GM12878 (cell line): Measurements from ENCODE around the gene COTL1. TPM values are rescaled to one million over a fixed set of nuclear protein-coding genes. Genes with fewer than 3 reads are reported as not detected.

Experiments
- ASH2L ChIP-seq: fragments of 300-600, 200-600 bp; sonication (generic); IDR thresholded peaks from 2 replicates; pipeline ENCODE4 v1.6.1; 2017; ENCODE audit warnings: low read depth, mild to moderate bottlenecking, borderline replicate concordance
- ATF3 ChIP-seq: IDR thresholded peaks from 2 replicates; pipeline ENCODE4 v1.6.1; 2011; ENCODE audit warnings: low read depth, mild to moderate bottlenecking, low read length, moderate library complexity, borderline replicate concordance; ENCODE audit errors: extremely low read depth
- ATF7 ChIP-seq: fragments of 450-650 bp; IDR thresholded peaks from 2 replicates; pipeline ENCODE4 v1.6.1; 2016; ENCODE audit warnings: low read depth, mild to moderate bottlenecking
- DPF2 ChIP-seq: fragments of 450-650 bp; IDR thresholded peaks from 2 replicates; pipeline ENCODE4 v1.6.1; 2017; ENCODE audit warnings: mild to moderate bottlenecking
- EGR1 ChIP-seq, 2 experiments: IDR thresholded peaks; 1 replicate in 1 of 2; 2 replicates in 1 of 2; pipeline ENCODE4 v1.6.1; 2011 to 2012; ENCODE audit warnings: low read depth in 2 of 2, low read length in 2 of 2, borderline replicate concordance in 1 of 2, mild to moderate bottlenecking in 1 of 2, moderate library complexity in 1 of 2
- ESRRA ChIP-seq: IDR thresholded peaks from 2 replicates; pipeline ENCODE4 v1.6.1; 2012; ENCODE audit warnings: mild to moderate bottlenecking, low read length, improper control_type of control experiment
- ETV6 ChIP-seq, 2 experiments: fragments of 450-650 bp in 1 of 2; IDR thresholded peaks in 1 of 2; conservative IDR thresholded peaks in 1 of 2; 2 replicates each; pipeline ENCODE4 v1.6.1; 2014; ENCODE audit warnings: antibody characterized with exemption in 1 of 2, borderline replicate concordance in 1 of 2, low read depth in 1 of 2, mild to moderate bottlenecking in 1 of 2, moderate library complexity in 1 of 2
- FOXM1 ChIP-seq: IDR thresholded peaks from 2 replicates; pipeline ENCODE4 v1.6.1; 2012; ENCODE audit warnings: low read depth, mild to moderate bottlenecking, inconsistent platforms, low read length, moderate library complexity
- HDGF ChIP-seq: fragments of 450-650 bp; IDR thresholded peaks from 2 replicates; pipeline ENCODE4 v1.6.1; 2016; ENCODE audit warnings: antibody characterized with exemption
- HSF1 ChIP-seq: fragments of 150-350 bp; IDR thresholded peaks from 2 replicates; pipeline ENCODE4 v1.6.1; 2014; ENCODE audit warnings: mild to moderate bottlenecking, low read depth, low read length
- IKZF1 ChIP-seq: fragments of 450-650 bp; conservative IDR thresholded peaks from 2 replicates; pipeline ENCODE4 v1.6.1; 2017; ENCODE audit warnings: antibody characterized with exemption, mild to moderate bottlenecking
- IKZF2 ChIP-seq, 2 experiments: fragments of 450-650 bp; IDR thresholded peaks; 2 replicates each; pipeline ENCODE4 v1.6.1; 2017; ENCODE audit warnings: mild to moderate bottlenecking in 2 of 2, moderate library complexity in 2 of 2
- LARP7 ChIP-seq: fragments of 450-650 bp; IDR thresholded peaks from 2 replicates; pipeline ENCODE4 v1.6.1; 2017; ENCODE audit warnings: mild to moderate bottlenecking
- SKIL ChIP-seq: fragments of 450-650 bp; IDR thresholded peaks from 2 replicates; pipeline ENCODE4 v1.6.1; 2017; ENCODE audit warnings: mild to moderate bottlenecking, low read depth, inconsistent platforms; ENCODE audit not compliant: poor library complexity, severe bottlenecking
- SPI1 ChIP-seq: IDR thresholded peaks from 2 replicates; pipeline ENCODE4 v1.6.1; 2011; ENCODE audit warnings: low read depth, mild to moderate bottlenecking, low read length, moderate library complexity, borderline replicate concordance; ENCODE audit not compliant: insufficient read depth
- SRF ChIP-seq, 2 experiments: IDR thresholded peaks; 2 replicates each; pipeline ENCODE4 v1.6.1; 2011; ENCODE audit warnings: low read depth in 2 of 2, low read length in 2 of 2, mild to moderate bottlenecking in 1 of 2, moderate library complexity in 1 of 2
- STAT3 ChIP-seq: IDR thresholded peaks from 2 replicates; pipeline ENCODE4 v1.6.1; 2011; ENCODE audit warnings: low read depth, low read length, improper control_type of control experiment
- TCF3 ChIP-seq: IDR thresholded peaks from 2 replicates; pipeline ENCODE4 v1.6.1; 2012; ENCODE audit warnings: low read depth, mild to moderate bottlenecking, low read length, borderline replicate concordance; ENCODE audit not compliant: insufficient read depth
- ZBTB11 ChIP-seq: fragments of 450-650 bp; formaldehyde crosslinking; IDR thresholded peaks from 2 replicates; pipeline ENCODE4 v1.5.0; 2022; ENCODE audit warnings: mild to moderate bottlenecking, missing genetic modification characterization
- ZBTB33 ChIP-seq: fragments of 450-650 bp; IDR thresholded peaks from 2 replicates; pipeline ENCODE4 v1.6.1; 2017; ENCODE audit warnings: mild to moderate bottlenecking
- ZNF274 ChIP-seq: IDR thresholded peaks from one replicate; pipeline ENCODE4 v1.8.0; 2011; ENCODE audit not compliant: insufficient read length, insufficient read depth
- polyA plus RNA-seq, 11 experiments: library from polyadenylated mRNA; depleted of rRNA in 4 of 11; unstranded in 6 of 11; stranded (reverse) in 5 of 11; fragments of >200 nt; fragmentation: Nextera tagmentation in 4 of 11; fragmentation: Illumina TruSeq in 1 of 11; extraction: Ambion mirVana in 4 of 11; extraction: Trizol in 1 of 11; gene quantifications; 1 replicate in 1 of 11; 2 replicates in 10 of 11; pipeline versions ENCODE4 v1.2.1 to v1.2.3, GENCODE V29; 2011 to 2016; ENCODE audit warnings: inconsistent platforms in 2 of 11, missing spikeins in 2 of 11, low read depth in 1 of 11
- total RNA-seq, 4 experiments: library from RNA; depleted of rRNA in 3 of 4; stranded (reverse); fragments of >200 nt in 3 of 4; fragmentation: Illumina TruSeq in 1 of 4; extraction: Trizol in 1 of 4; gene quantifications; 2 replicates each; pipeline versions ENCODE4 v1.2.1 to v1.2.3, GENCODE V29; 2013 to 2021

COTL1 gene
- total and polyA plus RNA-seq, 10 of the 15 experiments (the other 5 are each of a cell fraction or from before 2014, with no cell fraction given): 140 to 894 (median 330) TPM

- TF ChIP-seq HSF1: no peak
- peak; percentile 93 for TF ChIP-seq SPI1
- TF ChIP-seq ATF3: no peak
- TF ChIP-seq SKIL: peak; percentile 63
- no peak for TF ChIP-seq ZBTB11 (CRISPR knock-in tag)
- TF ChIP-seq EGR1 (IDR thresholded peaks at IDR 0.05; ENCODE audit: borderline replicate concordance in 1 of 2, low read depth in 2 of 2, low read length in 2 of 2): no peak
- TF ChIP-seq ESRRA: peak; percentile 92
- no peak for TF ChIP-seq ZBTB33
- TF ChIP-seq ETV6 (conservative IDR thresholded peaks at IDR 0.05 in 1 of 2, IDR thresholded peaks at IDR 0.05 in 1 of 2; ENCODE audit: borderline replicate concordance in 1 of 2, low read depth in 1 of 2): peak in 1 of 2 experiments; percentile 54; a peak in 1 of 4 replicates
- TF ChIP-seq ATF7: peak; percentile 33; the same call in 1 of the 2 replicates
- peak; percentile 75 for TF ChIP-seq IKZF1
- peak; percentile 62; the same call in 1 of the 2 replicates for TF ChIP-seq DPF2
- TF ChIP-seq IKZF2 (IDR thresholded peaks at IDR 0.05): peak; percentile 69 to 75; a peak in 3 of 4 replicates
- TF ChIP-seq ASH2L: no peak
- TF ChIP-seq ZNF274: no peak
- no peak for TF ChIP-seq TCF3
- TF ChIP-seq FOXM1: no peak
- TF ChIP-seq STAT3: no peak
- TF ChIP-seq LARP7: no peak
- peak in 1 of 2 experiments; percentile 87; a peak in 2 of 4 replicates for TF ChIP-seq SRF (IDR thresholded peaks at IDR 0.05; ENCODE audit: low read depth in 2 of 2, low read length in 2 of 2)
- peak; percentile 97 for TF ChIP-seq HDGF
These were observed 10.2 kb downstream of the COTL1 start (continued) for GRCh38 chr16:84607694-84608093.
